Activated CD8-positive, alpha-beta memory T cell treated with anti-CD3 and anti-CD28 coated beads, Interleukin-2, amount 50 U/mL, for 24 hours (primary cell): ENCODE measurements around the gene TACC3.
"Not testable (repeated sequence)": the region's sequence is repeated elsewhere in the genome, so short reads cannot be mapped to it uniquely, and the experiment has no call there.

Experiments used
- DNase-seq: peaks from one replicate; pipeline ENCODE4 v3.0.0-alpha.2; 2020; ENCODE audit errors: extremely low read depth

TACC3 gene

GRCh38 chr4:1721003-1721665, at the start of gene TACC3, which contains the start of gene TMEM129:
TACC3 (plus strand) TSS chr4:1721521; CDS start chr4:1723422, 1,901 bp downstream.
TMEM129 (minus strand) TSS chr4:1721323; CDS start chr4:1720837, 486 bp downstream.
- DNase-seq = peak; percentile 78

GRCh38 chr4:1673671-1674070, 47.6 kb upstream of the TACC3 start:
- DNase-seq = no peak

GRCh38 chr4:1674682-1675081, 46.6 kb upstream of the TACC3 start:
- no peak for DNase-seq

- DNase-seq = no peak
Observed at GRCh38 chr4:1675136-1675801, 46.1 kb upstream of the TACC3 start.

GRCh38 chr4:1675802-1676137, 45.6 kb upstream of the TACC3 start:
- DNase-seq = no peak

GRCh38 chr4:1676605-1677525, 44.5 kb upstream of the TACC3 start:
- DNase-seq = no peak

- DNase-seq = no peak
Observed at GRCh38 chr4:1678244-1678643, 43.1 kb upstream of the TACC3 start.

- DNase-seq = no peak
Observed at GRCh38 chr4:1682860-1683259, 38.5 kb upstream of the TACC3 start.

- no peak for DNase-seq
Observed at GRCh38 chr4:1683261-1683735, 38.0 kb upstream of the TACC3 start.

GRCh38 chr4:1683736-1684505, 37.4 kb upstream of the TACC3 start, which contains the start of gene FAM53A:
FAM53A (minus strand) TSS chr4:1684313; CDS start chr4:1668741, 15,572 bp downstream.
- no peak for DNase-seq

- DNase-seq = peak; percentile 76
Observed at GRCh38 chr4:1684506-1685234, 36.7 kb upstream of the TACC3 start.

- DNase-seq = no peak
Observed at GRCh38 chr4:1685235-1686150, 35.8 kb upstream of the TACC3 start.

GRCh38 chr4:1686440-1687036, 34.8 kb upstream of the TACC3 start:
- DNase-seq = no peak

- DNase-seq = no peak
Observed at GRCh38 chr4:1690698-1691097, 30.6 kb upstream of the TACC3 start.

GRCh38 chr4:1691737-1692373, 29.5 kb upstream of the TACC3 start:
- no peak for DNase-seq

GRCh38 chr4:1693131-1693896, 28.0 kb upstream of the TACC3 start:
- DNase-seq = peak; percentile 32

GRCh38 chr4:1695913-1696312, 25.4 kb upstream of the TACC3 start:
- DNase-seq = no peak

- not testable (repeated sequence) for DNase-seq
Observed at GRCh38 chr4:1701671-1702070, 19.6 kb upstream of the TACC3 start.
